T-helper 2 cell (primary cell): ENCODE results near the gene BABAM1.
"Not testable (repeated sequence)": the region's sequence is repeated elsewhere in the genome, so short reads cannot be mapped to it uniquely, and the experiment has no call there.

ENCODE experiments used
- DNase-seq, 5 experiments: peaks; one replicate each; pipeline versions ENCODE4 v3.0.0 to v3.0.0-alpha.2; 2012 to 2022

The BABAM1 gene

GRCh38 chr19:17243830-17244617 lies 23.2 kb upstream of the BABAM1 start:
- DNase-seq, result no peak

- no peak for DNase-seq
Observed at GRCh38 chr19:17244618-17245534, 22.4 kb upstream of the BABAM1 start.

- DNase-seq, result no peak
Observed at GRCh38 chr19:17245535-17245984, 21.7 kb upstream of the BABAM1 start, which contains the start of gene NR2F6. Gene NR2F6, minus strand, starts transcription at chr19:17245919. Its CDS starts 699 bp downstream, at chr19:17245220.

GRCh38 chr19:17246681-17247425 lies 20.4 kb upstream of the BABAM1 start:
- no peak for DNase-seq

- DNase-seq, result no peak
Observed at GRCh38 chr19:17248011-17248776, 19.0 kb upstream of the BABAM1 start.

GRCh38 chr19:17249887-17250548 lies 17.2 kb upstream of the BABAM1 start:
- DNase-seq, result no peak

- no peak for DNase-seq
Observed at GRCh38 chr19:17254636-17255035, 12.6 kb upstream of the BABAM1 start.

GRCh38 chr19:17255150-17255621 lies 12.1 kb upstream of the BABAM1 start:
- no peak for DNase-seq

GRCh38 chr19:17256130-17256529 lies 11.1 kb upstream of the BABAM1 start:
- DNase-seq, result no peak

GRCh38 chr19:17259118-17259780 lies 8.0 kb upstream of the BABAM1 start:
- DNase-seq, result no peak

GRCh38 chr19:17259934-17260333 lies 7.3 kb upstream of the BABAM1 start:
- DNase-seq, result no peak

GRCh38 chr19:17260842-17261325 lies 6.4 kb upstream of the BABAM1 start:
- DNase-seq, result peak; percentile 72 to 90 (median 83)

- DNase-seq, result no peak
Observed at GRCh38 chr19:17262557-17262956, 4.7 kb upstream of the BABAM1 start.

- no peak for DNase-seq
Observed at GRCh38 chr19:17263712-17264640, 3.3 kb upstream of the BABAM1 start.

GRCh38 chr19:17264641-17264979 lies 2.6 kb upstream of the BABAM1 start, which contains the start of gene USHBP1:
Gene USHBP1, minus strand, starts transcription at chr19:17264745. Its CDS starts 446 bp downstream, at chr19:17264299.
- DNase-seq, result peak in 1 of 5 experiments; percentile 28

- DNase-seq, result no peak
Observed at GRCh38 chr19:17266026-17266425, 1.2 kb upstream of the BABAM1 start.

- no peak for DNase-seq
Observed at GRCh38 chr19:17266589-17266974, 661 bp upstream of the BABAM1 start.

- no peak for DNase-seq
Observed at GRCh38 chr19:17268754-17269153, 1.5 kb downstream of the BABAM1 start.

GRCh38 chr19:17274892-17275291 lies 7.6 kb downstream of the BABAM1 start:
- not testable (repeated sequence) for DNase-seq
